Pancreas (tissue), 10 donors: ENCODE measurements around the gene LTBP4. TPM values are rescaled to one million over a fixed set of nuclear protein-coding genes. Genes with fewer than 3 reads are reported as not detected.
A peak's percentile ranks its signal among the peaks of the same experiment; 100 is the strongest.

Experiments used
- ATAC-seq, 4 donors: fragments of 200-7000 bp; cut with Tn5 transposase; one replicate each; pipeline versions ENCODE4 v1.8.0 to v1.9.1; 2020; ENCODE audit warnings: mild to moderate bottlenecking in 4 of 4, moderate library complexity in 4 of 4
- DNase-seq, 6 donors: peaks; one replicate each; pipeline ENCODE4 v3.0.0-alpha.2; 2020
- FAIRE-seq: peaks from 2 replicates; lab custom pipeline; 2012; peaks lifted over from hg19 to GRCh38; lab: Jason Lieb, UNC
- H3K27ac ChIP-seq, 4 donors: fragments of 200-600 bp; sonication (generic); 1 replicate in 3 of 4; 2 replicates in 1 of 4; pipeline versions ENCODE4 v1.5.0 to v1.8.0; 2020
- H3K27me3 ChIP-seq, 4 donors: fragments of 200-600 bp; one replicate each; pipeline ENCODE4 v1.8.0; 2021
- H3K36me3 ChIP-seq, 3 donors: fragments of 200-600 bp; sonication (generic) in 1 of 3; one replicate each; pipeline versions ENCODE4 v1.5.0 to v1.8.0; 2020 to 2021
- H3K4me1 ChIP-seq, 3 donors: fragments of 200-600 bp; one replicate each; pipeline ENCODE4 v1.8.0; 2021
- H3K4me3 ChIP-seq, 4 donors: fragments of 200-600 bp; sonication (generic) in 2 of 4; one replicate each; pipeline versions ENCODE4 v1.5.0 to v1.8.0; 2020 to 2021
- H3K9me3 ChIP-seq, 4 donors: fragments of 200-600 bp; one replicate each; pipeline ENCODE4 v1.8.0; 2021
- WGBS, 2 donors: extraction: QIAGEN DNeasy Blood & Tissue Kit; methylation state at CpG; one replicate each; pipeline ENCODE4 v1.1.7; 2013; 5-methylcytosine and 5-hydroxymethylcytosine counted together
- intact Hi-C, 3 donors: fragments of 100-400 bp; cut with DNase I; formaldehyde crosslinking; loops; one replicate each; pipeline versions ENCODE4 v1.11.1 to v1.14.2; 2022
- polyA plus RNA-seq, 2 donors: library from polyadenylated mRNA; stranded (reverse); fragments of 200-250 nt; gene quantifications; one replicate each; pipeline ENCODE4 v1.2.3, GENCODE V29; 2013
- total RNA-seq, 6 donors: library from RNA; stranded (reverse); fragmentation: NEBNext Ultra II Directional in 4 of 6; extraction: Animal tissue kit (Norgen Biotek cat#: 25700) in 4 of 6; gene quantifications; one replicate each; pipeline versions ENCODE4 v1.2.1 to v1.2.4, GENCODE V29; 2021 to 2023
- TF ChIP-seq, protein P1 (sequence below), 4 donors: fragments of 200-600 bp; sonication (generic) in 3 of 4; IDR thresholded peaks; one replicate each; pipeline versions ENCODE4 v1.5.0 to v1.8.0; 2021; ENCODE audit warnings: antibody characterized with exemption in 4 of 4
- donor health status: healthy with polysubstance abuse.
- donor health status: DM: no; HTN: no; CAD: no; lungs with moderate emphysema.
- donor health status: DM: no; HTN: no; CAD: no.
- donor health status: control.
- donor health status: control.
- donor health status: Bipolar disorder and iron deficiency.
- donor health status: DM: yes; HTN: yes; CAD: no.
- donor health status: DM: no; HTN: no; CAD: no.
- donor health status: DM: no; HTN: no; CAD: no.
- donor health status: DM: yes; HTN: yes; CAD: no.

Gene LTBP4
- total and polyA plus RNA-seq, 8 donors = 18.7 to 48.9 (median 28.2) TPM

DNA sequence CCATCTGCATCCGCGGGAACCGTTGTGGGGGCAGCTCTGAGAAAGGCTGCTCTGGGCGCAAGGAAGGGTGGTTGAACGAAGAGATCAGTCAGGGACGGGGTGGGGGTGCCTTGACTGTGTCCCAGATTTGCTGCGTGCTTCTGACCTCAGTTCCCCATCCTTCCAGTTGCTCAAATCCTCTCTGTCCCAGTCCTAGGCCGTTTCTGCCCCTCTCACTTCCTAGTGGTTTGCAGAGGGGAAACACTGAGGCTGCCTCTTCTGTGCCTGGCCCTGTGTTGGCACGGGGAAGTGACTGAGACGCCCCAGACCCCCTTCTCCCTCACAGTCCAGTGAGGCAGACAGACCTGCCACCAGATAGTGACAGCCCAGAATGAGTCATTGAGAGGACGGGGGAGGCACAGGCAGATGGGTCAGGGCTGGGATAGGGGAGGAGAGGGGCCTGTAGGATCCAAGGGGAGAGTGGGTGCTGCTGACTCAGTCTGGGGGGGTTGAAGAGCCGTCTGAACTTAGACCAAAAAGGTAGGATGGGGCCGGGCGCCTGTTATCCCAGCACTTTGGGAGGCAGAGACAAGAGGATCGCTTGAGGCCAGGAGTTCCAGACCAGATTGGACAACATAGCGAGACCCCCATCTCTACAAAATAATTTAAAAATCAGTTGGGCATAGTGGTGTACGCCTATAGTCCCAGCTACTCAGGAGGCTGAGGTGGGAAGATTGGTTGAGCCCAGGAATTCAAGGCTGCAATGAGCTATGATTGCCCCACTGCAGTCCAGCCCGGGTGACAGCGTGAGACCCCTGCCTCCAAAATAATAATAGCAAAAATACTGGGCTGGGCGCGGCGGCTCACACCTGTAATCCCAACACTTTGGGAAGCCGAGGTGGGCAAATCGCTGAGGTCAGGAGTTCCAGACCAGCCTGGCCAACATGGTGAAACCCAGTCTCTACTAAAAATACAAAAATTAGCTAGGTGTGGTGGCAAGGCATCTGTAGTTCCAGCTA is 62.8 kb downstream of the LTBP4 start:
- ATAC-seq = peak in 3 of 4 donors; percentile 7 to 26 (median 14)
- DNase-seq = no peak
- FAIRE-seq = no peak
- H3K36me3 ChIP-seq = no peaks in the 10 kb centered on the region
- no peak overlapping the region for H3K27ac ChIP-seq
- peak overlapping the region in 3 of 4 donors; percentile 44 to 80 (median 56) for H3K4me3 ChIP-seq
- H3K27me3 ChIP-seq = peaks cover 0 to 4% (median 0%) of the 10 kb centered on the region in 4 donors
- intact Hi-C loops = loop anchor here (5.0 to 10.0 kb wide), 4 partner anchors 151 to 481 kb away; no protein-coding TSS in a partner anchor
- 50 to 51% methylated on average over 24 of the region's 24 CpGs for WGBS, 2 donors
- no peaks in the 10 kb centered on the region for H3K9me3 ChIP-seq
- no peaks in the 10 kb centered on the region for H3K4me1 ChIP-seq
- TF ChIP-seq, protein P1, sequence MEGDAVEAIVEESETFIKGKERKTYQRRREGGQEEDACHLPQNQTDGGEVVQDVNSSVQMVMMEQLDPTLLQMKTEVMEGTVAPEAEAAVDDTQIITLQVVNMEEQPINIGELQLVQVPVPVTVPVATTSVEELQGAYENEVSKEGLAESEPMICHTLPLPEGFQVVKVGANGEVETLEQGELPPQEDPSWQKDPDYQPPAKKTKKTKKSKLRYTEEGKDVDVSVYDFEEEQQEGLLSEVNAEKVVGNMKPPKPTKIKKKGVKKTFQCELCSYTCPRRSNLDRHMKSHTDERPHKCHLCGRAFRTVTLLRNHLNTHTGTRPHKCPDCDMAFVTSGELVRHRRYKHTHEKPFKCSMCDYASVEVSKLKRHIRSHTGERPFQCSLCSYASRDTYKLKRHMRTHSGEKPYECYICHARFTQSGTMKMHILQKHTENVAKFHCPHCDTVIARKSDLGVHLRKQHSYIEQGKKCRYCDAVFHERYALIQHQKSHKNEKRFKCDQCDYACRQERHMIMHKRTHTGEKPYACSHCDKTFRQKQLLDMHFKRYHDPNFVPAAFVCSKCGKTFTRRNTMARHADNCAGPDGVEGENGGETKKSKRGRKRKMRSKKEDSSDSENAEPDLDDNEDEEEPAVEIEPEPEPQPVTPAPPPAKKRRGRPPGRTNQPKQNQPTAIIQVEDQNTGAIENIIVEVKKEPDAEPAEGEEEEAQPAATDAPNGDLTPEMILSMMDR (IDR thresholded peaks at IDR 0.05) = no peak

DNA sequence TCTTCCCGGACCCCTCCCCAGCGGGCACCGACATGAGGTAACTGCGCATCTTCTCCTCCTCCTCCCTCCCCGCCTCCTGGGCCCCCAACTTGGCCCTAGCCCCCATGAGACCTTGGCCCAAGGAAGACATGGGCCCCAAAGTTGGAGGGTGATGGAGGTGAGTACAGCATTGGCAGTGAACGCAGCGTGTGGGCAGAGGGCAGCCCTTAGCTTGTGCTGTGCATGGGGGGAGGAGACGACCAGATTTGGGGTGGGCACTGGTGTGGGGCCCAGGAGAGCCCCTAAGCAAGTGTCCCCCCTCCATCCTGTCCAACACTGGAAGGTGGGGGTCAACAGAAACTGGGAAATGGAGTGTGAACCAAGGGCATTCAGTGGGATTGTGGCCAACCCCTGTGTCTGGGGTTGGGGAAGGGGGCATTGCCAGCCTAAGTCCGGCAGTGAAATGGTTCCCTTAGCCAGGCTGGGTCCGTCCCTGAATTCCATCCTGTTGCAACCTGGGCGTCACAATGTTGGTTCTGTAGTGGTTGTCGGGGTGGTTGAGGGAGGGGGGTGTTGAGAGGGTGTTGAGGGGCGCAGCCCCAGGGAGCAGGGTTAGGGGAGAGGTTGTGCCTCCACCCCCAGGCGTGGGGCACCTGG is 65.8 kb downstream of the LTBP4 start:
- no peaks in the 10 kb centered on the region for H3K27me3 ChIP-seq
- no peak overlapping the region for H3K27ac ChIP-seq
- no peaks in the 10 kb centered on the region for H3K4me1 ChIP-seq
- FAIRE-seq = no peak
- DNase-seq = no peak
- H3K9me3 ChIP-seq = no peaks in the 10 kb centered on the region
- TF ChIP-seq, protein P1 (IDR thresholded peaks at IDR 0.05) = no peak
- no peak overlapping the region for H3K4me3 ChIP-seq
- intact Hi-C loops = loop anchor here (10.0 kb wide), 3 partner anchors 148 to 478 kb away; no protein-coding TSS in a partner anchor
- H3K36me3 ChIP-seq = peaks cover 0 to 16% (median under 1%) of the 10 kb centered on the region in 3 donors
- no peak for ATAC-seq
- WGBS, 2 donors = 89 to 92% methylated on average over 14 of the region's 14 CpGs

DNA sequence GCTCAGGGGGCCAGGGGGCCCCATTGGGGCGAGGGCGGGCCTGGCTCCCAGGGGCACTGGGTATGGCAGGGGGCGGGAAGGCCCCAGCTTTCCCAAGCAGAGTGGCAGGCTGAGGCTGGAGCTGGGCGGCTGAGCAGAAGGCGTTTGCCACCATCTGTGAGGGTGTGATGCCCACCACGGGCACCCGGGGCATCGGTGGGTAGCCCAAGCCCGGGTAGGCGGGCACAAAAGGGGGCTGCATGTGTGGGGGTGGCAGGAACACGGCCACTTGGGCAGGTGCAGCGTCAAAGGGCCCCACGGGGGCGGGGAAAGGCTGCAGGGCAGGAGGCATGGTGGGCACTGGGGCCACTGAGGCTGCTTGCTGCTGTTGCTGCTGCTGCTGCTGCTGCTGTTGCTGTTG is 66.4 kb downstream of the LTBP4 start:
- TF ChIP-seq, protein P1 (IDR thresholded peaks at IDR 0.05) = no peak

DNA sequence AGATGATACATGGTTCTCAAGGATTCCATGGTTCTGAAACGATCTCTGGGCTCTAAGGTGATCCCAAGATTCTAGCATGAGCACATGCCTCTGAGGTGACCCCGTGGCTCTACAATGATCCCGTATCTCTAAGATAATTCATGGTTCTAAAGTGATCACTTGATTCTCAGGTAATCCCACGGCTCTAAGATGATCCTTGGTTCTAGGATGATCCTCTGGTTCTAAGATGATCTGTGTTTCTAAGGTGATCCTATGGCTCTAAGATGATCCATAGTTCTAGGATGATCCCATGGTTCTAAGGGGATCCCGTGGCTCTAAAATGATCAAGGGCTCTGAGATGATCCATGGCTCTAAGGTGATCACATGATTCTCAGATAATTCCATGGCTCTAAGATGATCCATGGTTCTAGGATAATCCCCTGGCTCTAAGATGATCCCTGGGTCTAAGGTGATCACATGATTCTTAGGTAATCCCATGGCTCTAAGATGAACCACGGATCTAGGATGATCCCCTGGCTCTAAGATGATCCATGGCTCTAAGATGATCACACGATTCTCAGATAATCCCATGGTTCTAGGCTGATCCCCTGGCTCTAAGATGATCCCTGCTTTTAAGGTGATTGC is 67.9 kb downstream of the LTBP4 start:
- Histone ChIP-seq H3K4me1 (no peaks in the 10 kb centered on the region), H3K9me3 (no peaks in the 10 kb centered on the region), H3K4me3 (no peak overlapping the region), H3K27me3 (no peaks in the 10 kb centered on the region), H3K36me3 (peaks cover 0 to 32% (median 2%) of the 10 kb centered on the region in 3 donors), H3K27ac (no peak overlapping the region)
- no peak for ATAC-seq
- FAIRE-seq = no peak
- DNase-seq = no peak
- 81 to 82% methylated on average over 7 of the region's 7 CpGs for WGBS, 2 donors
- intact Hi-C loops = loop anchor here (10.0 kb wide), 3 partner anchors 146 to 476 kb away; no protein-coding TSS in a partner anchor
- TF ChIP-seq, protein P1 (IDR thresholded peaks at IDR 0.05) = no peak

More for the DNA sequence above, 66.4 kb downstream of the LTBP4 start:
- Histone ChIP-seq H3K27me3 (no peaks in the 10 kb centered on the region), H3K9me3 (no peaks in the 10 kb centered on the region), H3K4me3 (no peak overlapping the region), H3K27ac (no peak overlapping the region), H3K36me3 (peaks cover 0 to 23% (median 2%) of the 10 kb centered on the region in 3 donors), H3K4me1 (no peaks in the 10 kb centered on the region)
- FAIRE-seq = no peak
- WGBS, 2 donors = 90 to 92% methylated on average over 13 to 14 of the region's 14 CpGs
- no peak for DNase-seq
- intact Hi-C loops = loop anchor here (10.0 kb wide), 3 partner anchors 147 to 477 kb away; no protein-coding TSS in a partner anchor
- ATAC-seq = no peak
